GM18502 (cell line): Measurements from ENCODE around the gene AQP6.

Experiments used
- ATAC-seq: cut with Tn5 transposase; IDR thresholded peaks from one replicate; pipeline ENCODE4 v1.9.1; 2021; ENCODE audit warnings: mild to moderate bottlenecking; ENCODE audit not compliant: unreplicated experiment, poor library complexity

Gene AQP6

GRCh38 chr12:49972641-49973360 lies at the start of gene AQP6:
Gene AQP6 (plus strand): TSS chr12:49972947. CDS start chr12:49973174, 227 bp downstream.
- no peak for ATAC-seq

GRCh38 chr12:49923035-49923644 lies 49.6 kb upstream of the AQP6 start:
- no peak for ATAC-seq

- ATAC-seq = no peak
These were observed 48.7 kb upstream of the AQP6 start for GRCh38 chr12:49923880-49924556.

GRCh38 chr12:49924628-49925246 lies 48.0 kb upstream of the AQP6 start:
- ATAC-seq = no peak

- no peak for ATAC-seq
These were observed 47.1 kb upstream of the AQP6 start for GRCh38 chr12:49925433-49926204.

GRCh38 chr12:49928471-49928870 lies 44.3 kb upstream of the AQP6 start:
- no peak for ATAC-seq

- no peak for ATAC-seq
These were observed 43.2 kb upstream of the AQP6 start for GRCh38 chr12:49929581-49929980.

GRCh38 chr12:49930515-49931288 lies 42.0 kb upstream of the AQP6 start:
- ATAC-seq = no peak

GRCh38 chr12:49932023-49932422 lies 40.7 kb upstream of the AQP6 start:
- no peak for ATAC-seq

- ATAC-seq = no peak
These were observed 40.1 kb upstream of the AQP6 start for GRCh38 chr12:49932533-49933130.

GRCh38 chr12:49933796-49934195 lies 39.0 kb upstream of the AQP6 start:
- ATAC-seq = no peak

- ATAC-seq = no peak
These were observed 38.2 kb upstream of the AQP6 start for GRCh38 chr12:49934505-49934904.

- ATAC-seq = no peak
These were observed 35.8 kb upstream of the AQP6 start for GRCh38 chr12:49936925-49937324.

- no peak for ATAC-seq
These were observed 35.0 kb upstream of the AQP6 start for GRCh38 chr12:49937639-49938300.

- no peak for ATAC-seq
These were observed 33.4 kb upstream of the AQP6 start for GRCh38 chr12:49939307-49939706.

GRCh38 chr12:49939707-49940106 lies 33.0 kb upstream of the AQP6 start:
- ATAC-seq = no peak

- no peak for ATAC-seq
These were observed 30.9 kb upstream of the AQP6 start for GRCh38 chr12:49941556-49942511.

- ATAC-seq = no peak
These were observed 30.2 kb upstream of the AQP6 start for GRCh38 chr12:49942512-49942893.
